AG09309 (cell line): Measurements from ENCODE around the gene VAPB.

Experiments used
- DNase-seq: peaks from one replicate; pipeline ENCODE4 v3.0.0-alpha.2; 2010; ENCODE audit warnings: low read depth
- H3K4me3 ChIP-seq: 2 replicates; pipeline ENCODE4 v1.5.1; 2011; ENCODE audit warnings: mild to moderate bottlenecking, low read depth, low read length, moderate library complexity; ENCODE audit not compliant: control insufficient read depth
- TF ChIP-seq, protein P1 (sequence below): IDR thresholded peaks from 2 replicates; pipeline ENCODE4 v1.5.1; 2011; ENCODE audit warnings: mild to moderate bottlenecking, low read depth, low read length, inconsistent platforms; ENCODE audit not compliant: insufficient read depth, control insufficient read depth; ENCODE audit errors: missing control alignments

VAPB gene

DNA sequence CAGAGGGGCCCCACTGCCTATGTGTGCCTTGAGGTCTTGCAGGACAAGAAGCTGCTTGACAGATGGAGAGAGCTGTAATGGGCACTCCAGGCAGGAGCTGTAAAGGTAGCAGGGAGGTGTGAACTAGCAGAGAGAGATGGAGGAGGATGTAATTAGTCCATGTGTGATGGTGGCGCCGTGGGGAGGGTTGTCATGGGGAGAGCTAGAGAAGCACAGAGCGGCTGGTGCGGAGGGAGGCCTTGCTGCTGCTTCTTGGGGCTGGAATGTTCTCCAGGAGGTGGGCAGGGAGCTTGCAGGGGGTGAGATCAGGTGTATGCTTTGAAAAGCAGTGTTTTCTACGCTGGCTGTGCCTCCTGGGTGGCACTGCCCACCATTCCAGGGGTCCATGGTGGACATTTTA lies 94.0 kb downstream of the VAPB start:
- TF ChIP-seq, protein P1, sequence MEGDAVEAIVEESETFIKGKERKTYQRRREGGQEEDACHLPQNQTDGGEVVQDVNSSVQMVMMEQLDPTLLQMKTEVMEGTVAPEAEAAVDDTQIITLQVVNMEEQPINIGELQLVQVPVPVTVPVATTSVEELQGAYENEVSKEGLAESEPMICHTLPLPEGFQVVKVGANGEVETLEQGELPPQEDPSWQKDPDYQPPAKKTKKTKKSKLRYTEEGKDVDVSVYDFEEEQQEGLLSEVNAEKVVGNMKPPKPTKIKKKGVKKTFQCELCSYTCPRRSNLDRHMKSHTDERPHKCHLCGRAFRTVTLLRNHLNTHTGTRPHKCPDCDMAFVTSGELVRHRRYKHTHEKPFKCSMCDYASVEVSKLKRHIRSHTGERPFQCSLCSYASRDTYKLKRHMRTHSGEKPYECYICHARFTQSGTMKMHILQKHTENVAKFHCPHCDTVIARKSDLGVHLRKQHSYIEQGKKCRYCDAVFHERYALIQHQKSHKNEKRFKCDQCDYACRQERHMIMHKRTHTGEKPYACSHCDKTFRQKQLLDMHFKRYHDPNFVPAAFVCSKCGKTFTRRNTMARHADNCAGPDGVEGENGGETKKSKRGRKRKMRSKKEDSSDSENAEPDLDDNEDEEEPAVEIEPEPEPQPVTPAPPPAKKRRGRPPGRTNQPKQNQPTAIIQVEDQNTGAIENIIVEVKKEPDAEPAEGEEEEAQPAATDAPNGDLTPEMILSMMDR = no peak
- DNase-seq = no peak
- H3K4me3 ChIP-seq = no peak overlapping the region

DNA sequence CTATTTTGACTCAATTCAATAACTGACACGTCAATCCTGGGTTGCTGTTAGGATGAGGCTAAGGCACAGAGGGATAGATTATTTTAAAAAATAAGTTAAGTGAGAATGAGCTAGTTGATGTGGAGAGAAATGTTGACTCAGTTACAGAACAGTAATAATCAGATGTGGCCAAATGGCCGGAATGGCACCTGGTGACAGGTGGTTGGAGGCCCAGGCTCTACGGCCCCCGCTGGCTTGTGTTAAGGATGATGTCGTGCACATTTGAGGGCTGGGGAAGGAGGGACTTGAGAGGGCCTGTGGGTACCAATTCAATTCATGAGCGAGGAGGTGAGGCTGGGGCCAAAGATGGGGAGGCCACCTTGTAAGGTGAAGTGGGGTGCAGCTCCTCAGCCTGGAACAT lies 94.4 kb downstream of the VAPB start:
- no peak for DNase-seq
- TF ChIP-seq, protein P1 = no peak
- H3K4me3 ChIP-seq = no peak overlapping the region

DNA sequence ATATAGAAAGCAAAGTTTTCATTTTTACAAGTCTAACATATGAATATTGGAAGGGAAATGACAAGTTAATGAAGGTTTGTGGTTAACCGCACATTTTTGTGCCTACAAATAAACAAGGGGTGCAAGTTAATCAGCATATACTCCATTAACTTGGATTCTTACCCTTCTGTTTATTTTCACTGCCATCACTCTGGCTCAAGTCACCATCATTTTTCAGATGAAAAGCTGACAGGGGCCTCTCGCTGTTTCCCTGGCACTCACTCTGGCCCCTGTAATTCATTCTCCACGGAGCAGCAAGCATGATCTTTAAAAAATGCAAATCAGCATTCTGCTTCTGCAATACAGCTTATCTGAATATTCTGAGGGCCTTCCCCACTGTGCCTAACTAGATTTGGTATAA lies 96.4 kb downstream of the VAPB start:
- TF ChIP-seq, protein P1 = no peak
- no peak for DNase-seq
- H3K4me3 ChIP-seq = no peak overlapping the region

DNA sequence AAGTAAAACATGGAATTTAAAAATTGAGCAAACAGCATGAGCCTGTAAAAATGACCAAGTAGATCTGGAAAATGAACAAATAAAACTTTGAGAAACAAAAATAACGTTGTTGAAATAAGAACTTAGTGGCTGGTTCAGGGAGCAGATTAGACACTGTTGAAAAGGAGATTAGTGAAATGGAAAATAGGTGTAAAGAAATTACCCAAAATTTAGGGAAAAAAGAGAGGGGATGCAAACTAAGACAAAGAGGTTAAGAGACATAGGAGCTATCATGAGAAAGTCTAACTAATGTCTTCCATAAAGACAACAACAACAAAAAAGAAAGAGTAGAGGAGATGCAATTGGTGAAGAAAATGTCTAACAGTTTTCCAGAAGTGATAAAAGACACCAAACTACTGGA lies 97.2 kb downstream of the VAPB start:
- H3K4me3 ChIP-seq = no peak overlapping the region
- DNase-seq = no peak
- TF ChIP-seq, protein P1 = no peak

DNA sequence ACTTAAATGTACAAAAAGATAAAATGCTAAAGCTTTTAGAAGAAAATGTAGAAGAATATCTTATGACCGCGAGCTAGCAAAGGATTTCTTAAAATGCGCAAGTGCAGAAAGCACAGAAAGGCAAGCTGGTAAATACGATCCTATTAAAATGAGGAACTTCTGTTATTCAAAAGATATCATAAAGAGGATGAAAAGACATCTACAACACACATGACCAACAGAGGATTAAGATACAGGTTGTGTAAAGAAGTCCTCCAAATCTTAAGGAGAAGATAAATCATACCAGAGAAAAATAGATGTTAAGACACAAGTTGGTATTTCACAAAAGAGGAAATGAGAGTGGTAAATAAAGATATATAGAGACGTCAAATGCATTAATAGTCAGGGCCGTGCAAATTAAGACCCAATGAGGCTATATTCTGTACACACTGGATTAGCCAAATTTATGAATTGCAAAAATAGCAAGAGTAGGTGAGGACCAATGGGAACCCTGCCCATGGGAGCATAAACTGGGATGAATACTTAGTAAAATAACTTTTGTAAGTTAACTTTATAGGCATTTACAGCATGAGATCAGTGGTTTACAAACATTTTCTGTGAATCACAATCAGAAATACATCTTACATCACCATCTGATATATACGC lies 103.2 kb downstream of the VAPB start:
- TF ChIP-seq, protein P1 = no peak
- no peak overlapping the region for H3K4me3 ChIP-seq
- no peak for DNase-seq

DNA sequence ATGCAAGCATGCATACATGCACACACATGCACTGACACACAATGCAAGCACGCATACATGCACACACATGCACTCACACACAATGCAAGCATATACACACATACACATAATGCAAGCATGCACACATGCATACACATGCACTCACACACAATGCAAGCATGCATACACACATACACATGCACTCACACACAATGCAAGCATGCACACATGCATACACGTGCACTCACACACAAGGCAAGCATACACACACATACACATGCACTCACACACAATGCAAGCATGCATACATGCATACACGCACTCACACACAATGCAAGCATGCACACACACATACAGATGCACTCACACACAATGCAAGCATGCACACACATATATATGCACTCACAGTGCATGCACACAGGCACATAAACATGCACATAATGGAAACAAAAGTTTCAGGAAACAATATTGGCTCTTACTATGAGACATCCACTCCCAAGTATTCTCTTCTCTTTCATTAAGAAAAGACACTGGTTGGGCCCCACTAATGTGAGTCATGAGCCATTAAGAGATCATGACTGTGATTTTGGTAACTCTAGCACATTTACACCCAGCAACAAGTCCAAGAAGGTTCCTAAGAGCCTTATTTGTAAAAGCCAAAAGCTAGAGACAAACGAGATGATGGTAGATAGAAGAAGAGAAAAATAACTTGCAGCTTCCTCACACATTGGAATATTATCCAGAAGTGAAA lies 103.9 kb downstream of the VAPB start:
- no peak overlapping the region for H3K4me3 ChIP-seq
- DNase-seq = no peak
- TF ChIP-seq, protein P1 = no peak
